ENCODE results near the gene VSTM2A. TPM values are rescaled to one million over a fixed set of nuclear protein-coding genes. Genes with fewer than 3 reads are reported as not detected.

VSTM2A gene
- total RNA-seq, 3 donors from 2014 or later: 2.0 to 2.6 (median 2.3) TPM

- ATAC-seq (no peak), DNase-seq (no peak)
- no peak overlapping the region for H3K4me3 ChIP-seq
- H3K9me3 ChIP-seq: no peaks in the 10 kb centered on the region
- H3K36me3 ChIP-seq (ENCODE audit: low read depth): no peaks in the 10 kb centered on the region
- intact Hi-C loops (cut with DNase I, micrococcal nuclease): no loop called here
- TF ChIP-seq, protein P1, sequence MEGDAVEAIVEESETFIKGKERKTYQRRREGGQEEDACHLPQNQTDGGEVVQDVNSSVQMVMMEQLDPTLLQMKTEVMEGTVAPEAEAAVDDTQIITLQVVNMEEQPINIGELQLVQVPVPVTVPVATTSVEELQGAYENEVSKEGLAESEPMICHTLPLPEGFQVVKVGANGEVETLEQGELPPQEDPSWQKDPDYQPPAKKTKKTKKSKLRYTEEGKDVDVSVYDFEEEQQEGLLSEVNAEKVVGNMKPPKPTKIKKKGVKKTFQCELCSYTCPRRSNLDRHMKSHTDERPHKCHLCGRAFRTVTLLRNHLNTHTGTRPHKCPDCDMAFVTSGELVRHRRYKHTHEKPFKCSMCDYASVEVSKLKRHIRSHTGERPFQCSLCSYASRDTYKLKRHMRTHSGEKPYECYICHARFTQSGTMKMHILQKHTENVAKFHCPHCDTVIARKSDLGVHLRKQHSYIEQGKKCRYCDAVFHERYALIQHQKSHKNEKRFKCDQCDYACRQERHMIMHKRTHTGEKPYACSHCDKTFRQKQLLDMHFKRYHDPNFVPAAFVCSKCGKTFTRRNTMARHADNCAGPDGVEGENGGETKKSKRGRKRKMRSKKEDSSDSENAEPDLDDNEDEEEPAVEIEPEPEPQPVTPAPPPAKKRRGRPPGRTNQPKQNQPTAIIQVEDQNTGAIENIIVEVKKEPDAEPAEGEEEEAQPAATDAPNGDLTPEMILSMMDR (IDR thresholded peaks at IDR 0.05): no peak
- no peaks in the 10 kb centered on the region for H3K4me1 ChIP-seq (ENCODE audit: low read depth)
Observed at GRCh38 chr7:54556121-54556520, 13.9 kb downstream of the VSTM2A start.

DNA sequence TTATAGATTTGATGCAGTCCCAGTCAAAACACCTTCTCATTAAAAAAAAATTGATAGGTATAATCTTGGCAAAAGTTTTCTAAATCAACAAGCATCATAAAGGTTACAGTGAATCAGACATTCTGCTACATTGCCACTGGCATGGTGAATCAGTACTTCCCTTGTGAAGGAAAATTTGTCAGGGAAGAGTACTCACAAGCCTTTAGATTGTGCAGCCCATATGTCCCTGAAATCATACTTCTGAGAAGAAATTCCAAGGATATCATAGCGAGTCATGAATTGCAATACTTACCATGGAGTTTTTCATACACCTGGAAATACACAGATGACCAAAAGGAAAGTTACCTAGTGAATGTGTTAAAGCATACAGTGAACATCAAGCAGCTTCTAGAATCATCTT, 17.2 kb downstream of the VSTM2A start:
- no peak overlapping the region for H3K4me3 ChIP-seq
- no peaks in the 10 kb centered on the region for H3K36me3 ChIP-seq (ENCODE audit: low read depth)
- ATAC-seq: no peak
- TF ChIP-seq, protein P1 (IDR thresholded peaks at IDR 0.05): no peak
- no peaks in the 10 kb centered on the region for H3K4me1 ChIP-seq (ENCODE audit: low read depth)
- intact Hi-C loops (cut with DNase I, micrococcal nuclease): no loop called here
- DNase-seq: no peak
- H3K9me3 ChIP-seq: no peaks in the 10 kb centered on the region

DNA sequence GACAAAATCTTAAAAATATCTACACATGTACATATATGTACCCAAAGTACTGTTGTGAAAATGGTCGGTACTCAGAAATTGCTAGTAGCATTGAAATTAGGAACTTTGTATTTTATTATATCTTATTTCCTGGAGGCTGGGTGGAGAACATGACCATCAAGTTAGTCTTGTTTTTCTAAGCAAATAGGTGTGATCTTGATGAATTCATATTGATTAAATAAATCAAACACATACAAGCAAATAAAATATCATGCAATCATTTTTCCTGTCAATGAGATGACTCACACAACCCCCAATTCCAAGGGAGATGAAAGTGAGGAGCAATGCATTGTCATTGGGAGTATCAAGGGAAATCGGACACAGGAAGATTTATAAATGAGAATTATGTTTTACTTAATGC, 18.0 kb downstream of the VSTM2A start:
- H3K9me3 ChIP-seq: no peaks in the 10 kb centered on the region
- DNase-seq (no peak), ATAC-seq (peak; percentile 33)
- intact Hi-C loops (cut with DNase I, micrococcal nuclease): no loop called here
- TF ChIP-seq, protein P1 (IDR thresholded peaks at IDR 0.05): no peak
- no peaks in the 10 kb centered on the region for H3K4me1 ChIP-seq (ENCODE audit: low read depth)
- no peak overlapping the region for H3K4me3 ChIP-seq
- no peaks in the 10 kb centered on the region for H3K36me3 ChIP-seq (ENCODE audit: low read depth)

DNA sequence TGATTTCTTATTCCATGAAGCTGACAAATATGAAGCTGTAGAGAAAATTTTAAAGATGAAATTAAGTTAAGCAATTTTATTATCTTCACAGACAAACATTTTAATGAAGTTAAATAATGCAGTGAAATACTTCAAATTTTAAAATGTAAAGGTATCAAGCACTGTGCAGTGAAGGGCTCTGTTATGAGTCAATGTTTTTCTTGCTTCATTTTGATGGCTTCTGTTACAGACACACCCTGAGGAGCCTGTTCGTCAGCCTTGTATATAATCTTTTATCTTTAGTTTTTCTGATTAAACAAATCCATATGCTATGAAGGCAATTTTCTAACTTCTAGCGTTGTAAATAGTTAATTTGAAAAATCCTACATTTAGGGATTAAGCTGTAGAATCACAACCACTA, 18.5 kb downstream of the VSTM2A start:
- TF ChIP-seq, protein P1 (IDR thresholded peaks at IDR 0.05): no peak
- intact Hi-C loops (cut with DNase I, micrococcal nuclease): no loop called here
- Histone ChIP-seq H3K36me3 (ENCODE audit: low read depth) (no peaks in the 10 kb centered on the region), H3K4me3 (no peak overlapping the region), H3K4me1 (ENCODE audit: low read depth) (no peaks in the 10 kb centered on the region), H3K9me3 (no peaks in the 10 kb centered on the region)
- ATAC-seq (peak; percentile 74), DNase-seq (peak in 1 of 3 donors; percentile 31)

GRCh38 chr7:54563329-54563916, 21.2 kb downstream of the VSTM2A start:
- Histone ChIP-seq H3K9me3 (no peaks in the 10 kb centered on the region), H3K4me3 (no peak overlapping the region), H3K36me3 (ENCODE audit: low read depth) (no peaks in the 10 kb centered on the region), H3K4me1 (ENCODE audit: low read depth) (no peaks in the 10 kb centered on the region)
- TF ChIP-seq, protein P1 (IDR thresholded peaks at IDR 0.05): no peak
- intact Hi-C loops (cut with DNase I, micrococcal nuclease): no loop called here
- DNase-seq (no peak), ATAC-seq (no peak)

GRCh38 chr7:54565432-54565831, 23.3 kb downstream of the VSTM2A start:
- Histone ChIP-seq H3K36me3 (ENCODE audit: low read depth) (no peaks in the 10 kb centered on the region), H3K4me3 (no peak overlapping the region), H3K9me3 (no peaks in the 10 kb centered on the region), H3K4me1 (ENCODE audit: low read depth) (no peaks in the 10 kb centered on the region)
- no peak for DNase-seq
- TF ChIP-seq, protein P1 (IDR thresholded peaks at IDR 0.05): no peak
- intact Hi-C loops (cut with DNase I, micrococcal nuclease): no loop called here
- no peak for ATAC-seq
